CD4-positive, alpha-beta T cell treated with Interleukin-15 for 1 hour (primary cell): ENCODE measurements around the gene SERAC1.
"Not testable (repeated sequence)": the region's sequence is repeated elsewhere in the genome, so short reads cannot be mapped to it uniquely, and the experiment has no call there.

Source experiments
- DNase-seq: peaks from one replicate; pipeline ENCODE4 v3.0.0-alpha.2; 2020

The SERAC1 gene

DNA sequence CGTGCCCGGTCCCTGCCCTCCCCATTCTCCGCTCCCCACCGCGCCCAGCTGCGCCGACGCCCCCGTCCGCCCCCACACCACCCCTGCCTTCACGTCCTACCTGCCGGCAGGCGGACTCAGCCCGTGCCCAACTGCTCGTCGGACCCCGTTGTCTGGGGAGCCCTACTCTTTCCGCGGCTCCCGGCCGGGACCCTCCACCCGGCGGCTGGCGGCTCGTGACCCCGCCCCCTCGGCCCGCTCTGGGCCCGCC is at the start of gene SERAC1:
TSS of gene SERAC1 (minus strand) at position 223 of the 250 bp plus-strand sequence. CDS start 9,899 bp downstream, outside the sequence.
- no peak for DNase-seq

DNA sequence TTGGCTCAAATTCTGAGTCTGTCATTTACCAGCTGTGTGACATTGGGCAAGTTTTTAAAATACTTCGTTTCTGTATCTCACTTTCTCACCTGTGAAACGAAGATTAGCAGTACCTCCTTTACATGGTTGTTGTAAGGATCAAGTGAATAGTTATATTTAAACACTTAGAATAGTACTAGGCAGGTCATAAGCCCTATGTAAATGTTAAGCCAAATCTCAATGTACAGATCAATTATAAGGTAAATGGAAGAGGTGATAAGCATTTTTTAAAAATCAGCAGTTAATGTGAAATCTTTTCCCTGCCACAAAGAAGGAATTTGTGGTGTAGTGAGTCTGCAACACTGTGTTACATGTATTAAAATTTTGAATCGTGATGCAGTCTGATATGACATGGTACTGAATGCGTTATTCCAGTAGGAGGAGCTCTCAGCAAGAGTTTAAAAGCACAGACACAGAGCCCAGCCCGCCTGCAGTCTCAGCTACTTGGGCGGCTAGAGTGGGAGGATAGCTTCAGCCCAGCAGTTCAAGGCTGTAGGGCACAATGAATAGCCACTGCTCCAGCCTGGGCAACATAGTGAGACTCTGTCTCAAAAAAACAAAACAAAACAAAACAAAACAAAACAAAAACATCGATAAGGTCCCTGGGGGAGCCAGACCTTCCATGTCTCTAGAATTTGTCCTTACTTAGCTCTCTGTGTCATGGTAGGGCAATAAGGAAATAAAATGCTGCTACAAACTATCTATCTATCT is 46.0 kb upstream of the SERAC1 start:
- DNase-seq = peak; percentile 45

- no peak for DNase-seq
Observed at GRCh38 chr6:158211273-158212055, 43.4 kb upstream of the SERAC1 start.

DNA sequence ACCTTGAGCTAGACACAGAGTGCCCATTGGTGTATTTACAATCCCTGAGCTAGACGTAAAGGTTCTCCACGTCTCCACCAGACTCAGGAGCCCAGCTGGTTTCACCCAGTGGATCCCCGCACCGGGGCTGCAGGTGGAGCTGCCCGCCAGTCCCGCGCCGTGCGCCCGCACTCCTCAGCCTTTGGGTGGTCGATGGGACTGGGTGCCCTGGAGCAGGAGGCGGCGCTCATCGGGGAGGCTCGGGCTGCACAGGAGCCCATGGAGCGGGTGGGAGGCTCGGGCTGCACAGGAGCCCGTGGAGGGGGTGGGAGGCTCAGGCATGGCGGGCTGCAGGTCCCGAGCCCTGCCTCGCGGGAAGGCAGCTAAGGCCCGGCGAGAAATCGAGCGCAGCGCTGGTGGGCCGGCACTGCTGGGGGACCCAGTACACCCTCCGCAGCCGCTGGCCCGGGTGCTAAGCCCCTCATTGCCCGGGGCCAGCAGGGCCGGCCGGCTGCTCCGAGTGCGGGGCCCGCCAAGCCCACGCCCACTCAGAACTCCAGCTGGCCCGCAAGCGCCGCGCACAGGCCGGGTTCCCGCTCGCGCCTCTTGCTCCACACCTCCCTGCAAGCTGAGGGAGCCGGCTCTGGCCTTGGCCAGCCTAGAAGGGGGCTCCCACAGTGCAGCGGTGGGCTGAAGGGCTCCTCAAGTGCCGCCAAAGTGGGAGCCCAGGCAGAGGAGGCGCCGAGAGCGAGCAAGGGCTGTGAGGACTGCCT is 41.7 kb upstream of the SERAC1 start:
- not testable (repeated sequence) for DNase-seq

DNA sequence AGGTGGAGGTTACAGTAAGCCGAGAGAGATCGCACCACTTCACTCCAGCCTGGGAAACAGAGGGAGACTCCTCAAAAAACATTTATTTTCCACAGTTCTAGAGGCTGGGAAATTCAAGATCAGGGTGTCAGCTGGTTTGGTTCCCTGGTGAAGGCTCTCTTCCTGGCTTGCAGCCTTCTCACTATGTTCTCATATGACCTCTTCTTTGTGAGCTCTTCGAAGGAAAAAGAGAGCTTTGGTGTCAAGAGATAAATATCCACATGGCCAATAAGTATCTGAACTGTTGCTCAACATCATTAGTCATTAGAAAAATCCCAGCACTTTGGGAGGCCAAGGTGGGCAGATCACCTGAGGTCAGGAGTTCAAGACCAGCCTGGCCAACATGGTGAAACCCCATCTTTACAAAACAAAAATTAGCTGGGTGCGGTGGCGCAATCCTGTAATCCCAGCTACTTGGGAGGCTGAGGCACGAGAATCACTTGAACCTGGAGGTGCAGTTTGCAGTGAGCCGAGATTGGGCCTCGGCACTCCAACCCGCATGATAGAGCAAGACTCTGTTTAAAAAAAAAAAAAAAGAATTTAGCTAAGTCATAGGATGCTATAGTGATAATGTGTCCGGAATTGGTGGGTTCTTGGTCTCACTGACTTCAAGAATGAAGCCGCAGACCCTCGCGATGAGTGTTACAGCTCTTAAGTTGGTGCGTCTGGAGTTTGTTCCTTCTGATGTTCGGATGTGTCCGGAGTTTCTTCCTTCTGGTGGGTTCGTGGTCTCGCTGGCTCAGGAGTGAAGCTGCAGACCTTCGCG is 40.4 kb upstream of the SERAC1 start:
- not testable (repeated sequence) for DNase-seq

- no peak for DNase-seq
Observed at GRCh38 chr6:158207422-158207788, 39.3 kb upstream of the SERAC1 start.

DNA sequence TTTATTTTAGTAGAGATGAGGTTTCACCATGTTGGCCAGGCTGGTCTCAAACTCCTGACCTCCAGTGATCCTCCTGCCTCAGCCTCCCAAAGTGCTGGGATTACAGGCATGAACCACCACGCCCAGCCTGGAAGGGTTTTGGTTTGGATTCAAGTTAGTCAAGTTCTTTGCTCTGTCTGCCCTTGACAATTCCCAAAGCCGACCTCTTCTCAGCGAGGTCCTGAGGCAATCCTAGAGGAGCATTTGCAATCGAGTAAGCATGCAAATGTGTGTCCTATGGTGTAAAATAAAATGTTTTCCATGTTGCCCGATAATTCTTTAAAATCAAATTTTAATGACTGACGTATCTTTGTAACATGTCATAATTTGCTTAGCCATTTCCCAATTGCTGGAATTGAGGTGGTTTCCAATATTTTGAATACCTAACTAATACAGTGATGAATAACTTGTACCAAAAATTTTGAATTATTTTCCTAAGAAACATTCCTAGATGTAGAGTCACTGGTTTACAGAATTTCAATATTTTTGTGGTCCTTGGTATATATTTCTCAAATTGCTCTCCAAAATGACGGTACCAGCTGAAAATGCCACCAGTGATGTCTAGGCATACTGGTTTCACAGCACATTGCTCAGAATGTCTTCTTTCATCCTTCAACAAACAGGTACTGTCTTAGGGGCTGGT is 38.8 kb upstream of the SERAC1 start:
- DNase-seq = no peak

GRCh38 chr6:158205169-158205944 is 37.3 kb upstream of the SERAC1 start:
- DNase-seq = no peak

DNA sequence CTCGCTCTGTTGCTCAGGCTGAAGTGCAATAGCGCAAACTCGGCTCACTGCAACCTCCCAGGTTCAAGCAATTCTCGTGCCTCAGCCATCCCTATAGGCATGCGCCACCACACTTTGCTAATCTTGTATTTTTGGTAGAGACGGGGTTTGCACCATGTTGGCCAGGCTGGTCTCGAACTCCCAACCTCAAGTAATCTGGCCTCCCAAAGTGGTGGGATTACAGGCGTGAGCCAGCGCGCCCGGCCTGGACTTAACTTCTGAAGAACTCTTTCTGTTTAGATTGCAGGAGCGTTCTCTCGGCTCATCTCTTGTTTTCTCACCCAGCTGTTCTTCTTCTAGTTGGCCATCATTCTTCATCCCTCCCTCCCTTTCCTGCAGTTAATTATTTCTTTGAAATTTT is 30.4 kb upstream of the SERAC1 start:
- no peak for DNase-seq

- DNase-seq = no peak
Observed at GRCh38 chr6:158194487-158195280, 26.6 kb upstream of the SERAC1 start.

DNA sequence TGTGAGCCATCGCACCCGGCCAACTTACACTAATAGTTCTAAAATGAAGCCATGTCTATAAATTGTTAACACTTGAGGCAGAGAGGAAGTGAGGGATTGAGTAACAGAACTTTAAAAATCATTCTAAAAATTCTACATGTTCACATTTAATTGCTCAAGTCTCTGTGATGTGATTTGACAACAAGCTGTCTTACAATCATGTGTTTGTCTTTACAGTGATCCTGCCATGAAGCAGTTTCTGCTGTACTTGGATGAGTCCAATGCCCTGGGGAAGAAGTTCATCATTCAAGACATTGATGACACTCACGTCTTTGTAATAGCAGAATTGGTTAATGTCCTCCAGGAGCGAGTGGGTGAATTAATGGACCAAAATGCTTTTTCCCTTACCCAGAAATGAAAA is 23.7 kb upstream of the SERAC1 start:
- no peak for DNase-seq

GRCh38 chr6:158191032-158191431 is 23.0 kb upstream of the SERAC1 start:
- DNase-seq = no peak

- DNase-seq = no peak
Observed at GRCh38 chr6:158188591-158188990, 20.5 kb upstream of the SERAC1 start.

DNA sequence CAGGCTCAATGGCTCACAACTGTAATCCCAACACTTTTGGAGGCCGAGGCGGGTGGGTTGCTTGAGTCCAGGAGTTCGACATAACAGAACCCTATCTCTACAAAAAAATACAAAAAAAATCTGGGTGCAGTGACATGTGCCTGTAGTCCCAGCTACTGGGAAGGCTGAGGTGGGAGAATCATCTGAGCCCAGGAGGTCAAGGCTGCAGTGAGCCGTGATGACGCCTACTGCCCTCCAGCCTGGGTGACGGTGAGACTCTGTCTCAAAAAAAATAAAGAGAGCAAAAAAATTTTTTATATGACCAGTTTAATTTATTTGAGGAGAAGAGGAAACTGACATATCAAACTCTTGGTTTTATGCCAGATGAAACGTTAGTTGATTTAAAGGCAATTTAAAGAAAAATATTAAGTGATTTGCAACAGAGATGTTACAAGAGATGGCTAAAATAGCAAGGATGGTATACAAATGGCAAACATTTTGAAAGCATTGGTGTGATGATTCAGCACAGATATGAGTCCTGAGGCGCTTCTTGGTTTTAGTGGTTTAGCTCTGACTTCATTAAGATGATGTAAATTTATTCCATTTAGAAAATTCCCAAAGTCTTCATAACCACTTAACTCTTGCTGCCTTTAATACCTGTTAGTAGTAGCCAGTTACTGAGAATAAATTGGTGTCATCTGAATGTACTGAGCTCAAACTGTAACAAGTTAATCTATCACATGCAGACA is 17.8 kb upstream of the SERAC1 start:
- DNase-seq = no peak

DNA sequence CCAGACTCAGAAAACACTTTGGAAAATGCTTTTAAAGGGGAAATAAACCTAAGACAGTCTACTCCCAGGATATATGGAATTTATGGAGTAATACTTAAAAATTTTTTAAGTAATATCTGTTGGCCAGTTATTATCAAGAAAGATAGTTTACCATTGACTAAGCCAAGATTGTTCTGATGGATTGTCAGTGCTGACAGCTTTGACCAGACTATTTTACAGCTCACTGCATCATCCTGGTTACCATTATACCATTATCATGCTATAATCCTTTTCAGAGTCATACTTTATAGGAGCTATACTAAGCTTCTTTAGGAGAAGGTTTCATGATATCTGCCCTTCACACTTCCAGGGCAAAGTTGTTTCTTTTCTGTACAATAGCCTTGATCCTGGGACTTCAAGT is 16.5 kb upstream of the SERAC1 start:
- no peak for DNase-seq

DNA sequence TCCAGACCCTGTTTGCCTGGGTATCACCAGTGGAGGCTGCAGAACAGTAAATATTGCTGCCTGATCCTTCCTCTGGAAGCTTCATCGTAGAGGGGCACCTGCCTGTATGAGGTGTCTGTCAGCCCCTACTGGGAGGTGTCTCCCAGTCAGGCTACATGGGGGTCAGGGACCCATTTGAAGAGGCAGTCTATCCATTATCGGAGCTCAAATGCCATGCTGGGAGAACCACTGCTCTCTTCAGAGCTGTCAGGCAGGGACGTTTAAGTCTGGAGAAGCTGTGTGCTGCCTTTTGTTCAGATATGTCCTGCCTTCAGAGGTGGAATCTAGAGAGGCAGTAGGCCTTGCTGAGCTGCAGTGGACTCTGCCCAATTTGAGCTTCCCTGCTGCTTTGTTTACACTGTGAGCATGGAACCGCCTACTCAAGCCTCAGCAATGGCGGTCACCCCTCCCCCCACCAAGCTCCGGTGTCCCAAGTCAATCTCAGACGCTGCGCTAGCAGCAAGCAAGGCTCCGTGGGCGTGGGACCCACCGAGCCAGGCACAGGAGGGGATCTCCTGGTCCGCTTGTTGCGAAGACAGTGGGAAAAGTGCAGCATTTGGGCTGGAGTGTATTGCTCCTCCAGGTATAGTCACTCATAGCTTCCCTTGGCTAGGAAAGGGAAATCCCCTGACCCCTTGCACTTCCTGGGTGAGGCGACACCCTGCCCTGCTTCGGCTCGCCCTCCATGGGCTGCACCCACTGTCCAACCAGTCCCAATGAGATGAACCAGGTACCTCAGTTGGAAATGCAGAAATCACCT is 15.3 kb upstream of the SERAC1 start:
- DNase-seq = not testable (repeated sequence)

- not testable (repeated sequence) for DNase-seq
Observed at GRCh38 chr6:158177712-158178111, 9.7 kb upstream of the SERAC1 start.

DNA sequence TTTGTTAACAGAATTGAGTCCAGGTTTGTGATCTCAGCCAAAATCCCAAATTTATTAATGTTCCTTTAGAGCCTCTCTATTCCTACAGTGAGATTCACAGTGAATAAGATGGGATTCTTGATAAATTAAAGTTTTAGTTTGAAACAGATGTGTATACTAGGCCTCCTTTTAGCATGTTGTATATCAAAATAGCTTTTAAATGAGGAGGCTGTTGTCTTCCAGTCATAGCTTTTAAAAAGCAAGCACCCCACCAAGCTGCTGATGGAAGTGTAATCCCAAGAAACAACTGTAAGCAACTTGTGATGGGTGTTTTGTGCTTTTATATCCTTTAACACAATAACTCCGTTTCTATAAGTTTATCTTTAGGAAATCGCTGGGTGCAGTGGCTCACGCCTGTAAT is 7.0 kb upstream of the SERAC1 start:
- no peak for DNase-seq

- DNase-seq = no peak
Observed at GRCh38 chr6:158174514-158174913, 6.5 kb upstream of the SERAC1 start.
